ENCODE results near the gene CCDC87.
"Not testable (repeated sequence)": the region's sequence is repeated elsewhere in the genome, so short reads cannot be mapped to it uniquely, and the experiment has no call there.

The CCDC87 gene

DNA sequence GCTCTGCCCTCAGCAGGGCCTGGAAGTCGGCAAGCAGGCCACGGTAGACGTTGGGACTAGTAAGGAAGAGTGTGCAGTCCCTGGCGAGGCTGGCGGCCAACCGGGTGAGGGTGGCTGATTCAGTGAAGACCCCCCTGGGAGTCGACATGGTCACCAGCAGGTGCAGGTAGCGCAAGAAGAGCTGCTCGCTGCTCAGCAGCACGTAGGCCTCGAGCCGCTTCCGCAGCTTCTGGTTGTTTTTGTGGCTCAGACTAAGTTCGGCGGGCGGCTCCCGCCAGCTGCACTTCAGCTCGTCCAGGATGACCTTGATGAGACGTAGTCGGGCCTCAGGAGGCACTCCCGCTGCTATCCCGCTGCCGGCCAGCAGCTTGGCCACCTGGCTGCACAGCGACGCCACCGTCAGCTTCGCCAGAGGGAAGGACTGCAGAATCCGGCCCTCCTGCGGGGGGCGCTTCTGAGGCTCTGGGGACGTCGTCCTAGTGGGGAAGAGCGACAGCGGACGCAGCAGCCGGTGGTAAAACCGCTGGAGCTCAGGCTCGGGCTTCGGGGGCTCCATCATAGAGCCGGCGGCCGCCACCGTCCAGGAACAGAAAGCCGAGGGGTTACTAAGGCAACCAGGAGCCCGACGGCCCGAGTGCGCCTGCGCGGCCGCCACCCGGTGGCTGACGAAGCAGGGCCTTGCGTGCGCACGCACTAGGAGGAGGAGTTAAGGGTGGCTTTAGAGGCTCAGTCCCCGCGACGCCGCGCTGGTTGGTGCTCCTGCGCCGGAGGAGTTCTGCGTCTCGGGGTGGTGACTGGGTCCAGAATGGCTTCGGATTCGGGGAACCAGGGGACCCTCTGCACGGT lies at the start of gene CCDC87, which contains the start of gene CCS:
Gene CCDC87 (minus strand): TSS at position 607 of the 846 bp plus-strand sequence. CDS start 48 bp downstream, at position 559.
Gene CCS (plus strand): TSS at position 729 of the 846 bp plus-strand sequence. CDS start 77 bp downstream, at position 806.
- peak; percentile 99 for DNase-seq

DNA sequence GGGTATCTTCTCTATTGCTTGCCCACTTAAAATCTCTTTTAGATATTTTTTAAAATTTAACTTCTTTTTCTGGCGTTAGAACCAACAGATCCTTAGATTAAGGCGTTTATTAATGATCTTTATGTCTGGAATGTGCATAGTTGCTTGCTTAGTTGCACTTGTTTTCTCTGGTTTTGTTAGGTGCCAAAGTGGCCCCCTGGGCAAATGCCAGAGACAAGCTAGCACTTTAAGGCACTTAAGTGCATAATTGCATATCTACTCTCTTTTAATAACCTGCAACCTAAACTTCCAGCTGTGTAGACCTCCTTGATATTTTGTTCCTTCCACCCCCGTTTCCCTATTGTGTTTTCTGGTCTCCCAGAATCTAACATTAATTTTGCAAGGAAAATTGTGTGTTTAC lies 49.0 kb upstream of the CCDC87 start:
- DNase-seq = no peak

DNA sequence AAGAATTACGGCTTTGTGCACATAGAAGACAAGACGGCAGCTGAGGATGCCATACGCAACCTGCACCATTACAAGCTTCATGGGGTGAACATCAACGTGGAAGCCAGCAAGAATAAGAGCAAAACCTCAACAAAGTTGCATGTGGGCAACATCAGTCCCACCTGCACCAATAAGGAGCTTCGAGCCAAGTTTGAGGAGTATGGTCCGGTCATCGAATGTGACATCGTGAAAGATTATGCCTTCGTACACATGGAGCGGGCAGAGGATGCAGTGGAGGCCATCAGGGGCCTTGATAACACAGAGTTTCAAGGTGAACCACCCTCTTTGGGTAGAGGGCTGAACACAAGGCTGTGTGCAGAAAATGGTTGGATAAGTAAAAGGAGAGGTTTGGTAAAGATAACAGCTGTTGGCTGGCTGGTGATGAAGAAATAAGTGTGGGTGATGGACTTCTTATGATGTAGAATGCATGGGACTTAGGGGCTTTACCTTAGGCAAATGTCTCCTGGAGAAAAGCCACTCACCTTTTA lies 47.0 kb upstream of the CCDC87 start:
- DNase-seq = not testable (repeated sequence)

- peak; percentile 14 for DNase-seq
Observed at GRCh38 chr11:66639066-66639813, 46.4 kb upstream of the CCDC87 start.

- peak; percentile 95 for DNase-seq
Observed at GRCh38 chr11:66638177-66639065, 45.6 kb upstream of the CCDC87 start, which contains the start of gene RBM4. RBM4 (plus strand) TSS chr11:66638703; CDS start chr11:66639712, 1,009 bp downstream.

- DNase-seq = no peak
Observed at GRCh38 chr11:66637557-66638176, 44.8 kb upstream of the CCDC87 start.

GRCh38 chr11:66636411-66636810 lies 43.5 kb upstream of the CCDC87 start:
- no peak for DNase-seq

GRCh38 chr11:66632952-66633351 lies 40.1 kb upstream of the CCDC87 start:
- no peak for DNase-seq

DNA sequence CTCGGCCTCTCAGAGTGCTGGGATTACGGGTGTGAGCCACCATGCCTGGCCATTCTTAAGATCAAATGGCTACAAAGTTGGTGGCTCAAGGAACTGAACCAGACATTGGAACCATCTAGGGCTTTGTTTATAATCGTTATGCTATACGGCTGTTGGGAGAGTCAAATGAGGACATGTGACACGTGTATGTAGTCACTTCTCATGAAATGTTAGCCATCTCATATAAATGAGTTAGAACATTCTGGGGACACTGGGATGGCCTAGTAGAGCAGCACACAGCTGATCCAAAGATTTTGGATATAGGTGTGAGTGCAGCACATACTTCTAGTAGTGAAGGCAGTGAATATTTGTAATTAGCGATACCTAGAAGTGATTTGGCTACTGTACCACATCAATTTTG lies 39.0 kb upstream of the CCDC87 start:
- no peak for DNase-seq

DNA sequence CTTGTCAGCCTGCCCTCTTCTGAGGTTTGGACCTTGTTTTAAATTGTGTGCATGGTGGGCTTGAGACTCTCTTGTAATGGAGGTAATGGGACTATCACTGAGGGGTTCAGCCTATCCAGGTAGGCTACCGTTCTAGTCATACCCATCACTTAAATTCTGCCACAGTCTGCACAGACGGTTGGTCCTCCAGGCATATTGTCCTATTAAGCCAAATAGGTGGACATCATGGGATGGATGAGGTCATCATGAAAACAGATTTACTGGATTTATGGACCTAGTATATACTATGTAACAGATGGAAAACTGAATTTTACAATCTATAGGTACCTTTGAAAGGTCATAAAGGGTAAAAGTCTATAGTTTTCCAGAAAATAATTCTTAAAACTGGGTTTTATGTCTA lies 36.5 kb upstream of the CCDC87 start:
- DNase-seq = no peak

GRCh38 chr11:66628061-66628603 lies 35.3 kb upstream of the CCDC87 start:
- DNase-seq = no peak

- DNase-seq = no peak
Observed at GRCh38 chr11:66626926-66627325, 34.1 kb upstream of the CCDC87 start.

- no peak for DNase-seq
Observed at GRCh38 chr11:66626382-66626781, 33.5 kb upstream of the CCDC87 start.

DNA sequence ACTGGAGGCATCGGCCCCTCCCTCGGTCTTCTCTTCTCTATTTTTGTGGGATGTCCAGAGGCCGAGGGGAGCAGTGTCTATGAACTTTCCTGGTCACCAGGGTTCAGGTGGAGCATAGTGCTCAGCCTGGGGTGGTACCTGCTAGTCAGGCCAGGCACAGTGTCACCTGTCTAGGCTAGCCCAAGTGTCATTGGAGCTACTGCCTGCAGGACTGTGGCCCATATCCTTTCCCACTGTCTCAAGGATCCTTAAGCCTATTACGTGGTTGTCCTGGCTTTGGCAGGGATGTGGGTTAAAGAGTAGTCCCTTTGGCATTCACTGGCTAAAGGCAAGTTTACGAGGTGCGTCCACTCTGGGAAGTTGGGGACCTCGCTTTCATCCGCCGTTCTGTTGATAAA lies 32.9 kb upstream of the CCDC87 start:
- no peak for DNase-seq

GRCh38 chr11:66625041-66625751 lies 32.3 kb upstream of the CCDC87 start:
- DNase-seq = no peak

DNA sequence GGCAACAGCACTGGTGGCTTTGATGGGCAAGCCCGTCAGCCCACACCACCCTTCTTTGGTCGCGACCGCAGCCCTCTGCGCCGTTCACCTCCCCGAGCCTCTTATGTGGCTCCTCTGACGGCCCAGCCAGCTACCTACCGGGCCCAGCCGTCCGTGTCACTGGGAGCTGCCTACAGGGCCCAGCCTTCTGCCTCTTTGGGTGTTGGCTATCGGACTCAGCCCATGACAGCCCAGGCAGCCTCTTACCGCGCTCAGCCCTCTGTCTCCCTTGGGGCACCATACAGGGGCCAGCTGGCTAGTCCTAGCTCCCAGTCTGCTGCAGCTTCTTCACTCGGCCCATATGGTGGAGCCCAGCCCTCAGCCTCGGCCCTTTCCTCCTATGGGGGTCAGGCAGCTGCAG lies 31.6 kb upstream of the CCDC87 start:
- no peak for DNase-seq

GRCh38 chr11:66619080-66619554 lies 26.3 kb upstream of the CCDC87 start:
- DNase-seq = peak; percentile 12

GRCh38 chr11:66617155-66617834 lies 24.4 kb upstream of the CCDC87 start:
- no peak for DNase-seq

DNA sequence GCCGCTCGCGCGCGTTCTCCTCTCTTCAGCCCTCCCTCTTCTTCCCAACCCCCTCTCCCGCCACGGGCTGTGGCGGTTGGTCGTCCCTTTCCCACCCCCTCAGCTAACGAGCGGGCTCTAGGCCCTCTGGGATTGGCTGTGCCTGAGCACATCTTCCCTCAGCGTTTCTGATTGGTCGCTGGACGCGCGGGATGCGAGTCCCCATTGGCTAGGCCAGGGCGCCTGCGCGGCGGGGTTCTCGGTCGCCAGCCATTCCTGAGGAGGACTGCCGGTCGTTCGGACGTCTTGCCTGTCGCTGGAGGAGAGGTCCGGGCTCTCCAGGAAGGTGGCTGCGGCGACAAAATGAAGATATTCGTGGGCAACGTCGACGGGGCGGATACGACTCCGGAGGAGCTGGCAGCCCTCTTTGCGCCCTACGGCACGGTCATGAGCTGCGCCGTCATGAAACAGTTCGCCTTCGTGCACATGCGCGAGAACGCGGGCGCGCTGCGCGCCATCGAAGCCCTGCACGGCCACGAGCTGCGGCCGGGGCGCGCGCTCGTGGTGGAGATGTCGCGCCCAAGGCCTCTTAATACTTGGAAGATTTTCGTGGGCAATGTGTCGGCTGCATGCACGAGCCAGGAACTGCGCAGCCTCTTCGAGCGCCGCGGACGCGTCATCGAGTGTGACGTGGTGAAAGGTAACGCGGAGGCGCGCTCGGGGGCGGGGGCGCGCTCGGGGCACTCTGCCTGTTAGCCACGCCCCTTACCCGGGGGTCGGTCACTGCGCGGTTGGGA lies 23.7 kb upstream of the CCDC87 start, which contains the start of gene RBM14:
Gene RBM14 (plus strand): TSS at position 252 of the 776 bp plus-strand sequence. CDS start 91 bp downstream, at position 343.
- peak; percentile 98 for DNase-seq
